BE2C (cell line): Measurements from ENCODE around the gene CFAP90.

Source experiments
- DNase-seq: peaks from one replicate; pipeline ENCODE4 v3.0.0-alpha.2; 2020
- H3K27me3 ChIP-seq: fragments of 250-450 bp; sonication (Bioruptor Pico); 2 replicates; pipeline ENCODE4 v1.5.1; 2020; ENCODE audit warnings: mild to moderate bottlenecking
- H3K36me3 ChIP-seq: fragments of 250-450 bp; sonication (Bioruptor Pico); 2 replicates; pipeline ENCODE4 v1.5.1; 2020; ENCODE audit warnings: mild to moderate bottlenecking
- H3K4me1 ChIP-seq: fragments of 250-450 bp; sonication (Bioruptor Pico); 2 replicates; pipeline ENCODE4 v1.5.1; 2020
- H3K4me3 ChIP-seq: 2 replicates; pipeline ENCODE4 v1.5.1; 2011; ENCODE audit warnings: low read depth, low read length
- H3K9me3 ChIP-seq: fragments of 250-450 bp; sonication (Bioruptor Pico); 2 replicates; pipeline ENCODE4 v1.5.1; 2020
- TF ChIP-seq, protein P1 (sequence below): IDR thresholded peaks from 2 replicates; pipeline ENCODE4 v1.5.1; 2012; ENCODE audit warnings: mild to moderate bottlenecking, low read depth, low read length

Gene CFAP90

DNA sequence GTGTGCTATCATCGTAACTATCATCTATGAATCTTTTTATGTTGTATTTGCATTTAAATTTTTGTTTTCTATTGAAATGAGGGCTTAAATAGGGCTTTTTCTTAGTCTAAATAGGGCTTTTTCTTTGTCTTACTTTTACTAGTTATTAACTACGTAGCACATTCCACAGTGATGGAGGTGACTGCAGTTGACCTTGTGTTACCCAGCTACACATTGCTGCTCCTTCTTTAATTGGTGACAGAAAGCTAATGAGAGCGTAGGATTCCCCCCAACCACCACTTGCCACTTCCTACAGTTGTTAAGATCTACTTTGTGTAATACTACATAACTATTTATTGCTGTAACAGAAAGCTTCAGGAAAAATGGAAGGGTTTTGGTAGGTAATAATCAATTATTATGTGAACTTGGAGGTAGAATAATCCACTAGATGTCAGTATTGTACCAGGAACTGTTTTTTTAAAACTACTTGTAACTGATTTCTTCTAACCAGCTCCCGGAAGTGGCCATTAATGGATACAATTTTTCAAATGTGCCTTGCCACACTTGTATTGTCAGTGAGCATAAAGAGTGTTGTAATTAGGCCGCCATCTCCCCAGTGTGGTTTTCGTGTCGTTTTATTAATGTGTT lies 36.0 kb upstream of the CFAP90 start:
- H3K27me3 ChIP-seq = no peaks in the 10 kb centered on the region
- H3K9me3 ChIP-seq = no peaks in the 10 kb centered on the region
- no peaks in the 10 kb centered on the region for H3K4me1 ChIP-seq
- H3K36me3 ChIP-seq = peaks cover 61% of the 10 kb centered on the region
- no peak for DNase-seq
- TF ChIP-seq, protein P1, sequence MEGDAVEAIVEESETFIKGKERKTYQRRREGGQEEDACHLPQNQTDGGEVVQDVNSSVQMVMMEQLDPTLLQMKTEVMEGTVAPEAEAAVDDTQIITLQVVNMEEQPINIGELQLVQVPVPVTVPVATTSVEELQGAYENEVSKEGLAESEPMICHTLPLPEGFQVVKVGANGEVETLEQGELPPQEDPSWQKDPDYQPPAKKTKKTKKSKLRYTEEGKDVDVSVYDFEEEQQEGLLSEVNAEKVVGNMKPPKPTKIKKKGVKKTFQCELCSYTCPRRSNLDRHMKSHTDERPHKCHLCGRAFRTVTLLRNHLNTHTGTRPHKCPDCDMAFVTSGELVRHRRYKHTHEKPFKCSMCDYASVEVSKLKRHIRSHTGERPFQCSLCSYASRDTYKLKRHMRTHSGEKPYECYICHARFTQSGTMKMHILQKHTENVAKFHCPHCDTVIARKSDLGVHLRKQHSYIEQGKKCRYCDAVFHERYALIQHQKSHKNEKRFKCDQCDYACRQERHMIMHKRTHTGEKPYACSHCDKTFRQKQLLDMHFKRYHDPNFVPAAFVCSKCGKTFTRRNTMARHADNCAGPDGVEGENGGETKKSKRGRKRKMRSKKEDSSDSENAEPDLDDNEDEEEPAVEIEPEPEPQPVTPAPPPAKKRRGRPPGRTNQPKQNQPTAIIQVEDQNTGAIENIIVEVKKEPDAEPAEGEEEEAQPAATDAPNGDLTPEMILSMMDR = peak; percentile 43; the same call in 1 of the 2 replicates
- no peak overlapping the region for H3K4me3 ChIP-seq

DNA sequence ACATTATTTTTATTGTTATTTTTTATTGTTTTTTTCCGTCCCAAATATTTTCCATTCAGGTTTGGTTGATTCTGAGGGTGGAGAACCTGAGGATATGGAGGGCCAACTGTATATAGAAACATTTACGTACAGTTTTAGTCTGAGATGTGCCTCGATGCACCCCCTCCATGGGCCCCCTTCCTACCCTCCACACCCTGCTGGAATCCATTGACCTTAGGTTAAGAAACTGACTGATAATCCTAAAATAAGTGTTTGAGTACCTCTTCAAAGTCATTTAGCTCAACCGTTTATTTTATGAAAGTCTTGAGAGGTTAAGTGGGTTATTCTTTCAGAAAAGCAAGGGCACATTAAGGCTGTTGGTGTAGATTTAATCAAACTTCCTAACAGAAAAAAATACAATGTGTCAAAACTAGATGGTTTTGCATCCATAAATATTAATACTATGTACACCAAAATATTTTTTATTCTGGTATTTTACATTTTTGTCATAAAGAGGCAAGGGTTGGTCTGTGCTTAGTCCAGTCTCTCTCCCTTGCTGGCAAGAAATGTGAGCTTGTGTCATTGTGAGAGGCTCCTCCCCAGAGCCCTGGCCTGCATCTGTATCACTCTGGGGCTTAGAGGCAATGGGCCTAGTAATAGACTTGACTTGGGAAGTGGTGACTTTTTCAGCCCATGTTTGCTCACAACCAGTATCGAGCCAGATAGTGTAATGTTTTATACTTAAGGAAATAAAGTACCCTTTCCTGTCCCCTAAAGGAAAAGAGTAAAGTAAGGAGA lies 33.7 kb upstream of the CFAP90 start:
- DNase-seq = no peak
- Histone ChIP-seq H3K36me3 (peaks cover 74% of the 10 kb centered on the region), H3K9me3 (no peaks in the 10 kb centered on the region), H3K4me1 (no peaks in the 10 kb centered on the region), H3K27me3 (no peaks in the 10 kb centered on the region), H3K4me3 (no peak overlapping the region)
- TF ChIP-seq, protein P1 = no peak

DNA sequence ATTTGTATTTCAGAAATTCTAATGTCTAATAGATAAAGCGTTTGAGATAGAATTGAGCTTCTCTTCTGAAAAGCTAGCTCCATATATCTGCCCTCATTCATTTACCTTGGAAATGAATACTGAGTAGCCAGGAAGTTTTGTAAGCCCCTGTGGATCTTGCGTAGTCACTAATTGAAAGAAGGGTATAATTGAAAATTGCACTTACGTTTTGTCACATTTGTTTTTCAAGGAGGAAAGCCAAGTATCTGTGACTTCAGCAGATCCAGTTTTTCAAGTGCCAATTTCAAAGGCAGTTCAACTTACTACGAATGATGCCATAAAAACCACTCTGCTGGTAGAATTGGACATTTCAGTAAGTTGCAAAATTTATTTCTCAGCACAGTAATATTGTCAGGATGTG lies 32.0 kb upstream of the CFAP90 start:
- H3K4me3 ChIP-seq = no peak overlapping the region
- DNase-seq = no peak
- H3K36me3 ChIP-seq = peaks cover 72% of the 10 kb centered on the region
- H3K4me1 ChIP-seq = no peaks in the 10 kb centered on the region; the same call in 1 of the 2 replicates
- H3K27me3 ChIP-seq = no peaks in the 10 kb centered on the region
- H3K9me3 ChIP-seq = no peaks in the 10 kb centered on the region
- TF ChIP-seq, protein P1 = no peak

DNA sequence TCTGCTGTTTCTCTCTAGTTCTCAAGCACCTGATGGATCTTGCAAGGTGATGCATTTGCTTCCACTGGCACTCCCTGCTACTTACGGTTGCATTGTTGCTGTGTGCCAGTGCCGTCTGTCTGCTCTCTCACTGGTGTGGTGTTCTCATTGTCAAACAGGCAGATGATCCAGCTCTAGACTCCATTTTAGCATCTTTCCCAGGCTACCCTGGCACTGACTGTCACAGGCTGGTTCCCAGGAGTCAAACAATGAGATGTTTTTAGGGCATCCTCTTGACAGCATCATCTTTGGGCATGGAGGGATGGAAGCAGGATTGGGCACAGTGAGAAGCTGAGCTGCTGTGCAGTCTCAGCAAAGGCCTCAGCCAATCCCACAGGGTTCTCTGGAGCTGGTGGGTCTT lies 30.9 kb upstream of the CFAP90 start:
- Histone ChIP-seq H3K4me1 (no peaks in the 10 kb centered on the region; the same call in 1 of the 2 replicates), H3K36me3 (peaks cover 76% of the 10 kb centered on the region), H3K9me3 (no peaks in the 10 kb centered on the region), H3K27me3 (no peaks in the 10 kb centered on the region), H3K4me3 (no peak overlapping the region)
- TF ChIP-seq, protein P1 = no peak
- DNase-seq = no peak

DNA sequence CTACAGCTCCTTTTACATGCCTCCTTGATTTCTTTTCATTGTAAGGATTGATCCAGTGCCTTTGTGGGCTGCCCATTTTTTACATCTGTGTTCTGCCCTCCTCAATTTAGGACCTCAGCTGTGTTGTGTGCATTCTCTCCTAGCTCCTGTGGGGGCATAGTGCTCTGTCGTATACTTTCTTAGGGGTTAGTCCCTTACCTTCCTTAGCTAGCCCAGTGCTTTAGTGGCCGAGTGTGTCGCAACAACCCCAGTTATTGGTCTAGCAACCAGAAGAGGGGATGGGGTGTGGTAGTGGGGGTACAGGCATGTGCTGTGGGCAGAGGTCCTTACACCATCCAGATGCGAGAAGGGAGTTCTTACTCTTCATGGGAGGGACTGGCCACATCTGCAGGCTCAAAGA lies 30.2 kb upstream of the CFAP90 start:
- H3K27me3 ChIP-seq = no peaks in the 10 kb centered on the region
- TF ChIP-seq, protein P1 = no peak
- H3K4me3 ChIP-seq = no peak overlapping the region
- no peaks in the 10 kb centered on the region; the same call in 1 of the 2 replicates for H3K4me1 ChIP-seq
- no peak for DNase-seq
- peaks cover 78% of the 10 kb centered on the region for H3K36me3 ChIP-seq
- H3K9me3 ChIP-seq = no peaks in the 10 kb centered on the region

DNA sequence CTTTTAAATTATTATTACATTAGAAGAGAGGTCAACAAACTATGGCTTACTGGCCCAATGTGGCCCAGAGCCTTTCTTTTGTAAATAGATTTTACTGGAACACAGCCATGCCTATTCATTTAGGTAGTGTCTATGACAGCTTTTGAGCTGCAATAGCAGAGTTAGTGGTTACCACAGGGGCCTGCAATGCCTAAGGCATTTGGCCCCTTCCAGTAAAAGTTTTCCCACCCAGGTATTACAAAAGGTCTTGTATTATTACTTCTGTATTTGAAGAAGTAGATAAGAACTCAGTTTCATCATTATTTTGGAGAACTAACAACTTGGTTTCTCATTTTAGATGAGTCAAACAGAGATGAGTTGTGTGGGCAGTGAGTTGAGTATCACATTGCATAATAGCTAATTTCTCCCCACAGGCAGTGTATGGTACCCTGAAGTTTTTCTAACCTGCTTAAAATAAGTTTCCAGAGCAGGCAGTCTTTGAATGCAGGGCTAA lies 27.5 kb upstream of the CFAP90 start:
- H3K36me3 ChIP-seq = peaks cover 73% of the 10 kb centered on the region

More for the DNA sequence above, 27.5 kb upstream of the CFAP90 start:
- DNase-seq = no peak
- H3K4me1 ChIP-seq = no peaks in the 10 kb centered on the region; the same call in 1 of the 2 replicates
- H3K4me3 ChIP-seq = no peak overlapping the region
- H3K9me3 ChIP-seq = no peaks in the 10 kb centered on the region
- TF ChIP-seq, protein P1 = no peak
- H3K27me3 ChIP-seq = no peaks in the 10 kb centered on the region
